HEK293T (cell line): ENCODE results near the gene COMMD3.

Experiments
- CTCF ChIA-PET: fragments of 350-600 bp; formaldehyde crosslinking; extraction: SDS; loops from one replicate; lab custom pipeline; 2021; ENCODE audit warnings: antibody characterized with exemption, inconsistent platforms; lab: Yijun Ruan, JAX
- POLR2A ChIA-PET: fragments of 350-600 bp; formaldehyde crosslinking; extraction: SDS; loops from one replicate; lab custom pipeline; 2020; ENCODE audit warnings: antibody characterized with exemption, inconsistent platforms; lab: Yijun Ruan, JAX
- DNase-seq: peaks from one replicate; pipeline ENCODE4 v3.0.0; 2012; ENCODE audit warnings: mixed read lengths; ENCODE audit errors: extremely low spot score
- ARNT ChIP-seq: fragments of 450-650 bp; IDR thresholded peaks from 2 replicates; pipeline ENCODE4 v1.6.1; 2017; ENCODE audit warnings: mild to moderate bottlenecking
- BHLHE40 ChIP-seq: fragments of 450-650 bp; IDR thresholded peaks from 2 replicates; pipeline ENCODE4 v1.6.1; 2016; ENCODE audit warnings: mild to moderate bottlenecking, moderate library complexity, borderline replicate concordance
- CTBP1 ChIP-seq: fragments of 450-650 bp; IDR thresholded peaks from 2 replicates; pipeline ENCODE4 v1.6.1; 2016; ENCODE audit warnings: borderline replicate concordance
- ELF4 ChIP-seq: fragments of 450-650 bp; IDR thresholded peaks from 2 replicates; pipeline ENCODE4 v1.6.1; 2017; ENCODE audit warnings: antibody characterized with exemption
- FOXA1 ChIP-seq: fragments of 450-650 bp; IDR thresholded peaks from 2 replicates; pipeline ENCODE4 v1.6.1; 2016; ENCODE audit warnings: mild to moderate bottlenecking
- FOXK2 ChIP-seq: fragments of 450-650 bp; IDR thresholded peaks from 2 replicates; pipeline ENCODE4 v1.6.1; 2016; ENCODE audit warnings: mild to moderate bottlenecking
- FOXM1 ChIP-seq: fragments of 450-650 bp; IDR thresholded peaks from 2 replicates; pipeline ENCODE4 v1.6.1; 2017; ENCODE audit warnings: mild to moderate bottlenecking, borderline replicate concordance
- HDGF ChIP-seq: fragments of 450-650 bp; IDR thresholded peaks from 2 replicates; pipeline ENCODE4 v1.6.1; 2017; ENCODE audit warnings: antibody characterized with exemption, borderline replicate concordance
- L3MBTL2 ChIP-seq: fragments of 450-650 bp; conservative IDR thresholded peaks from 2 replicates; pipeline ENCODE4 v1.6.1; 2016; ENCODE audit warnings: mild to moderate bottlenecking
- LEF1 ChIP-seq: fragments of 450-650 bp; IDR thresholded peaks from 2 replicates; pipeline ENCODE4 v1.6.1; 2017; ENCODE audit warnings: mild to moderate bottlenecking, borderline replicate concordance
- NFRKB ChIP-seq: fragments of 450-650 bp; IDR thresholded peaks from 2 replicates; pipeline ENCODE4 v1.6.1; 2016; ENCODE audit warnings: mild to moderate bottlenecking, moderate library complexity
- SP1 ChIP-seq: fragments of 450-650 bp; IDR thresholded peaks from 2 replicates; pipeline ENCODE4 v1.6.1; 2017
- SUZ12 ChIP-seq: fragments of 450-650 bp; IDR thresholded peaks from 2 replicates; pipeline ENCODE4 v1.6.1; 2016; ENCODE audit warnings: mild to moderate bottlenecking
- TARDBP ChIP-seq: fragments of 450-650 bp; IDR thresholded peaks from 2 replicates; pipeline ENCODE4 v1.6.1; 2016
- ZNF384 ChIP-seq: fragments of 450-650 bp; IDR thresholded peaks from 2 replicates; pipeline ENCODE4 v1.6.1; 2016
- TF ChIP-seq, protein P1 (sequence below): fragments of 450-650 bp; IDR thresholded peaks from 2 replicates; pipeline ENCODE4 v1.6.1; 2016

The COMMD3 gene

DNA sequence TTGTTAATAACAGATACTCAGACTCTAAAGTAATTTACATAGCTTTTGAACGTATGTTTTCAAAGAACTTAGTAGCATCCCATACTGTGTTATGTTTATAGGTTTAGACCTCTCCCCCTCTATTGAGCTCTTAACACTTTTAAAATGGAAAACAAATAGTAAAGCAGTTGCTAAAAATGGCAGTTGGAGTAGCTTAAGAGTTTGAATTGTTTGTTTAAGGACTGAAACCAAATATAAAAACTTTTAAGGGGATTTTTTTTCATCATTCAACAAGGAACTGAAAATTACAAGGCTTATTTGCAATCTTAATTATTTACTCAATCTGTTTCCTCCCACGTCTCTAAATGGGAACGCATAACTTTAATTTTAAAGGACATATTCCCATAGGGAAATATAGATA, 27.5 kb downstream of the COMMD3 start:
- POLR2A ChIA-PET: interaction anchor here (0.6 to 1.1 kb wide), 2 partner anchors 95 to 818 kb away, joined by 4 to 5 read pairs; partner anchors contain the start of gene SKIDA1

DNA sequence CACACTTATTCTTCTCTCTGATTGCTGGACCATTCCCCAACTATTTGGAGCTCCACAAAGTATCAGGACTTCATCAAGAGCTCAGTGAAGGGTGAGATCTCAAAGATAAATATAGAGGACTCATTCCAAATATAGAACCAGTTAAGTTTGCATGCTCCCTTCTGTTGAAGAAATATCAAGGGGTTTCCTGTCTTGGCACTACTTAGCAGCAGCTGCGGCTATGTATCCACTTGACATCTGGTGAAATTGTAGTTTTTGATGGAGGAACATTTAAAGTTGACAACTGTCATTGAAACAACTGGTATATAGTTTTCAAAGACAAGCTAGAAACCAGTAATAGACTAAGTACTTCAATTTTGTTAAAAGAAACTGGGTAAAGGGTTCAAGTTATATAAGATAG, 28.1 kb downstream of the COMMD3 start:
- DNase-seq: no peak
- TF ChIP-seq SP1: no peak
- TF ChIP-seq SUZ12: no peak
- TF ChIP-seq, protein P1, sequence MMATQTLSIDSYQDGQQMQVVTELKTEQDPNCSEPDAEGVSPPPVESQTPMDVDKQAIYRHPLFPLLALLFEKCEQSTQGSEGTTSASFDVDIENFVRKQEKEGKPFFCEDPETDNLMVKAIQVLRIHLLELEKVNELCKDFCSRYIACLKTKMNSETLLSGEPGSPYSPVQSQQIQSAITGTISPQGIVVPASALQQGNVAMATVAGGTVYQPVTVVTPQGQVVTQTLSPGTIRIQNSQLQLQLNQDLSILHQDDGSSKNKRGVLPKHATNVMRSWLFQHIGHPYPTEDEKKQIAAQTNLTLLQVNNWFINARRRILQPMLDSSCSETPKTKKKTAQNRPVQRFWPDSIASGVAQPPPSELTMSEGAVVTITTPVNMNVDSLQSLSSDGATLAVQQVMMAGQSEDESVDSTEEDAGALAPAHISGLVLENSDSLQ: no peak
- no peak for TF ChIP-seq TARDBP
- TF ChIP-seq NFRKB: no peak
- no peak for TF ChIP-seq ELF4
- TF ChIP-seq CTBP1: no peak
- TF ChIP-seq FOXK2: no peak
- no peak for TF ChIP-seq LEF1
- no peak for TF ChIP-seq FOXA1
- ChIA-PET POLR2A (no interaction called here), CTCF (interaction anchor here (1.1 kb wide), 1 partner anchor 12 kb away, joined by 3 read pairs; no protein-coding TSS in a partner anchor)

More for the DNA sequence above, 27.5 kb downstream of the COMMD3 start:
- no peak for DNase-seq
- CTCF ChIA-PET: interaction anchor here (0.8 to 1.1 kb wide), 2 partner anchors 13 to 206 kb away, joined by 3 read pairs; no protein-coding TSS in a partner anchor
- no peak for TF ChIP-seq L3MBTL2
- TF ChIP-seq SUZ12: no peak

DNA sequence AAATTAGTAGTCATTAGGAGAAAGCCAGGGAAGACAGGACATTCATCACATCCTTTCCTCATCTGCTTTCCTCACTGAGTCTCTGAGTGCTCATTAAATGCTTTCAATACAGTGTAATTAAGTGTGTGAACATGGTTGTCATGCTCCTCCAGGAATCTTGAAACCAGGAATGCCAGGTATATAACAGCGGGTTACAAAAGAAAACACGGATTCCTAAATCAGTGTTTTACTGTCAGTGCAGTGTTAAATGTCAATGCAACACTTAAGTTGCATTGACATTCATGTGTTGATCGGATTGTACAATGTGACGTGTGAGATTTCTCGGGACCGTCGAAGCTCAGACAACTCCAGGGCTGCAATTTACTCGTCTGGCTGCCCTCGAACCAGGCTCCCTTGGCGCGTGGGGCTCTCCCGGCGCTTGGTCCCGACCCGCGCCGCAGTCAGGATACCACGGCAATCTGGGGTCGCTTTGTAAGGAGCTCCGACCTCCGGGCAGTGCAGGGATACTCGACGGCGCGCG, 28.7 kb downstream of the COMMD3 start:
- no peak for TF ChIP-seq FOXA1
- TF ChIP-seq BHLHE40: no peak
- no peak for TF ChIP-seq LEF1
- TF ChIP-seq ARNT: no peak
- CTCF ChIA-PET: no interaction called here
- DNase-seq: no peak
- POLR2A ChIA-PET: no interaction called here

DNA sequence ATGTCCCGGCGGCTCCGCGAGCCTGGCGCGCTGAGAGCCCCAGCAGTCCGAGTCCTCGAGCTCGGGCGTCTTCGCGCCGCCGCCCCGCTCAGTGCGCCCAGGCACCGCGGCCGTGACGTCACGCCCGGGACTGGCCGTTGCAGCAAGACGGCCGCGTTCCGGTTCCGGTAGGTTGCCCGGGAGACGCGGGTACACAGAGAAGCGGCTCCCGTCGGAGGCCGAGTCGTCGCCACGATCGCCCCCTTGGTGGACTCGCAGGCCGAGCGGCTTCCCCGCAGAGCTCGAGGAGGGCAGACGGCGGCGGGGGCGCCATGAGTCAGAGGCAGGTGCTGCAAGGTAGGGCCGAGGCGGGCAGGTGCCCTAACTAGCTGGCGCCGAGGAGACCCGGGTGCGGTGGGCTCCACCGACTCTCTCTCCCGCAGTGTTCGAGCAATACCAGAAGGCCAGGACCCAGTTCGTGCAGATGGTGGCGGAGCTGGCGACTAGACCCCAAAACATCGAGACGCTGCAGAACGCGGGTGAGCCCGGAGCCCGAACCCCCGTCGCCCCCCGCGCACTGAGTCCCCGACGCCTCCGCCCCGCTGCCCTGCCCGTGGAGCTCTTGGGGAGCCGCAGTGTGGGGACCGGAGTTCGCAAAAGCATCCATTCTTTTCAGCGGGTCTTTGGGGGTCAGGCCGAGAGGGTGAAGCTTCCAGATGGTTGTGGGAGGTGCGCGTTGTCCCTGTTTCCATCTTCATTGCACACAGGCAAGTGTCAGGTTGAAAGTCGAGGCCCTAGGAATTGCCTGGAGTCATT, 29.3 kb downstream of the COMMD3 start, which contains the start of gene SPAG6:
Gene SPAG6 (plus strand): TSS at position 196 of the 795 bp plus-strand sequence. CDS start 116 bp downstream, at position 312.
- CTCF ChIA-PET: no interaction called here
- POLR2A ChIA-PET: no interaction called here
- DNase-seq: no peak
- TF ChIP-seq LEF1 (no peak), HDGF (no peak), FOXM1 (no peak), SUZ12 (no peak), NFRKB (no peak), FOXK2 (no peak), ARNT (no peak), CTBP1 (no peak), ZNF384 (no peak), FOXA1 (no peak)
- TF ChIP-seq, protein P1: no peak

DNA sequence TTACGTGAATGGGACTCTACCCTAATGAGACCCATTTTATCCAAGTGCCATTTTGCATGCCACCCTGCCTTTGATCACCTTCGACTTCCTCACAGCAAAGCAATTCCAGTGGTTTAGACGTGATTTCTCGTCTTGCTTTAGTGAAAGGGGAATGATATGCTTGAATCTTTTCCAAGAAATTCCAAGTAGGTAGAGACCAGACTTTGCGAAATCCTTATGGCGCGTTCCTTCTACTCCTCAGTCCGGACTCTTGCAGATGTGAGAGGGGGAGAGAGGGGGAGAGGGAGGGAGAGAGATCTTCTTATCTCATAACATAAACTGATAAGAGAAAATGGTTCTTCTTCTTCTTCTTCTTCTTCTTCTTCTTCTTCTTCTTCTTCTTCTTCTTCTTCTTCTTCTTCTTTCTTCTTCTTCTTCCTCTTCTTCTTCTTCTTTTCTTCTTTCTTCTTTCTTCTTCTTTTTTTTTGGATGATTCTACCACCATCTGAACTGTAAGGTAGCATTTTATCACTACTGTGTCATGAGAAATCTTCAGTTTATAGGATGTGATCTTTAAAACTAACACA, 30.0 kb downstream of the COMMD3 start:
- CTCF ChIA-PET: no interaction called here

DNA sequence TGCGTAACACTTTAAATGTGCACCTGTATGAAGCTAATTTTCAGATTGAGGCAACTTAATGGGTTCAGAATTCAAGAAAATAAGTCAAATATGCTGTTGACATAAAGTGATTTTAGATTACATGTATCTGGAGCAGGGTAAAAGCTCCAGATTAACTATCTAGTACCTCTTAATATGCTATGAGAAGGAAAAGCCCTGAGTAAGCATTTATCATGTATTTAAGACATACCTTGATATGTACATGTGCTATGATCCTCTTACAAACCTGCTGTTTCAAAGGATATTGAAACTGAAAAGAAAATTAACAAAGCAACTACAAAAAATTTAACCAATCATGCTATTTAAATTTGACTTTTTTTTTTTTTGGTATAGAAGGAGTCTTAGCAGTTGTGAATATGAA, 33.6 kb downstream of the COMMD3 start:
- TF ChIP-seq TARDBP (no peak), L3MBTL2 (no peak), FOXK2 (no peak), BHLHE40 (no peak), ZNF384 (no peak), CTBP1 (no peak), LEF1 (no peak), ELF4 (no peak), SP1 (no peak), FOXA1 (no peak), SUZ12 (no peak), NFRKB (no peak), ARNT (no peak), HDGF (no peak), FOXM1 (no peak)
- TF ChIP-seq, protein P1: no peak
- POLR2A ChIA-PET: interaction anchor here (0.9 to 1.9 kb wide), 3 partner anchors 9 to 87 kb away, joined by 3 to 10 read pairs (median 3); no protein-coding TSS in a partner anchor
- CTCF ChIA-PET: no interaction called here
- no peak for DNase-seq

More for the DNA sequence above, 30.0 kb downstream of the COMMD3 start:
- TF ChIP-seq FOXK2 (no peak), SP1 (no peak), CTBP1 (no peak), FOXM1 (no peak), FOXA1 (no peak), TARDBP (no peak)
- POLR2A ChIA-PET: no interaction called here
- no peak for DNase-seq
